Stimulated activated CD8-positive, alpha-beta memory T cell treated with anti-CD3 and anti-CD28 coated beads, Interleukin-12 subunit alpha, Interleukin-12 subunit beta, amount 100 ng/mL, for 24 hours (primary cell): ENCODE results near the gene POLD3.

Experiments used
- DNase-seq: peaks from one replicate; pipeline ENCODE4 v3.0.0-alpha.2; 2020; ENCODE audit errors: extremely low read depth

Gene POLD3

DNA sequence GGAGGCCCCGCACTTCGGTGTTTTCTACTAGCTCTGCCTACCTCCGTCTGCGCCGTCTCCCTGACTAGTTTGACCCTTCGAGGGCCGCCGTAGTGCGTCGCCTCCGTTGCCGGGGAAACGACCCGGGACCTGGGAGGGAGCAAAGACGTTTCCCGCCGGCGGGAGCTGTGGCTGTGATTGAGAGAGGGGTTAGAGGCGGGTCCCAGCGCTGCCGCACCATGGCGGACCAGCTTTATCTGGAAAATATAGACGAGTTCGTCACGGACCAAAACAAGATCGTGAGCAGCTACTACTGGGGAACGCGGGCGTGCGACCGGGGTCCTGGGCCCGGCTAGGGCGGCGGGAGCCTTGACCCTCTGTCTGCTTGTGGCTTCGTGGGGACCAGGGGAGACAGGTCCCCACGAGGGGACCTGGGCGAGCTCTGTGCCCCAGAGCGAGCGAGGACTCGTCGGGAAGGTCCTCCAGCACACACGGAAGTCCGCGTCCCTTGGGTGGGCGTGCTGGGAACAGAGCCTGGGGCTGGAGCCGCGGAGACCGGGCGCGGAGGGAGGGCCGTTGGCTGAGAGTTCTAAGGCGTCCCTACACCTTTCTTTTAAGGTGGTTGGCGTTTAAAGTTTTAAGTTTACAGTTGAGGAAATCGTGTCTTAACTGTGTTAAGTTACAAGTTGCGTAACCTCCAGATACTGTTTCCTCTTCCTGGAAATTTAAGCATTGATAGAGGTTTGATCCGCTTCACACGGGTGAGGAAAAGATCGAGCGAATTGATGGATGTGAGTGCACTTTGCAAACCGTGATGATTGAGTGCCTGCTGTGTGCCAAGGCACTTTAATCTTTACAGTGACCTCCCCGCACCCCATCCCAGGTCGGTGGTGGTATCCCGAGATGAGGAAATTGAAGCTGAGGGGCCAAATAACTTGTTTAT, at the start of gene POLD3:
Gene POLD3, plus strand, starts transcription at position 142 of the 922 bp plus-strand sequence. Its CDS starts 77 bp downstream, at position 219.
- peak; percentile 89 for DNase-seq

DNA sequence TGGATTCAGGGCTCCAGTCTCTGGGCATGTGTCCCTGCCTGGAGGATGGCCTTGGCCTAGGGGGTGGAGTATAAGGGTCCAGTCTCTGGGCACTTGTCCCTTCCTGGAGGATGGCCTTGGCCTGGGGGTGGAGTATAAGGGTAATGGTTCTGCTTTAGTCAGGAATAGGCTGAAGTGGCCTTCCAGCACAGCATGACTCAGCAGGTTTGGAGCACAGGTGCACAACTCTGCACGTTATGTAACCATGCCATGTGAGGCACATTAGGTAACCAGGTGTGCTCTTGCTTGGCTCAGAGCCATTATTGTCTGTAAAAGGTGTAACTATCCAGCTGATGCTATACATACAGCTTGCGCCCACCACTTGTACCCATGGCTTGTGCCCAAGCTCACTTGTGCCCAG, 48.4 kb upstream of the POLD3 start:
- DNase-seq, result no peak

- no peak for DNase-seq
Measured at GRCh38 chr11:74546752-74547151, 45.6 kb upstream of the POLD3 start.

- DNase-seq, result no peak
Measured at GRCh38 chr11:74550991-74551753, 41.2 kb upstream of the POLD3 start.

DNA sequence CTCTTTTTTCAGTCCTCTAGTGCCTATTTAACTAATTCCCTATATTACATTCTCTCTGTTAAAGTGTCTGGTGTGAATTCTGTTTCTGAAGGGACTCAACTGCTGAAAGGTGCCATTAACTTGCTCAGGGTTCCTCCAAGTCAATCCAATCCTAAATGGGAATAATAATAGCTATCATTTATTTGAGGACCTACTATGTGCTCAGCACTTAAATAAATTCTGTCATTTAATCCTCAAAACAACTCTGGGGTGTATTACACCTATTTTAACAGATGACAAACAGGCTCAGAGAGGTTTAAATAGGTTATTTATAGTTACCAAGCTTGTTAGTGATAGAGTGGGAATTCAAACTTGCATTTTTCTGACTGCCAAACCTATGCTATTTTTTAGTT, 40.6 kb upstream of the POLD3 start:
- DNase-seq, result no peak

- no peak for DNase-seq
Measured at GRCh38 chr11:74557526-74557925, 34.9 kb upstream of the POLD3 start.

DNA sequence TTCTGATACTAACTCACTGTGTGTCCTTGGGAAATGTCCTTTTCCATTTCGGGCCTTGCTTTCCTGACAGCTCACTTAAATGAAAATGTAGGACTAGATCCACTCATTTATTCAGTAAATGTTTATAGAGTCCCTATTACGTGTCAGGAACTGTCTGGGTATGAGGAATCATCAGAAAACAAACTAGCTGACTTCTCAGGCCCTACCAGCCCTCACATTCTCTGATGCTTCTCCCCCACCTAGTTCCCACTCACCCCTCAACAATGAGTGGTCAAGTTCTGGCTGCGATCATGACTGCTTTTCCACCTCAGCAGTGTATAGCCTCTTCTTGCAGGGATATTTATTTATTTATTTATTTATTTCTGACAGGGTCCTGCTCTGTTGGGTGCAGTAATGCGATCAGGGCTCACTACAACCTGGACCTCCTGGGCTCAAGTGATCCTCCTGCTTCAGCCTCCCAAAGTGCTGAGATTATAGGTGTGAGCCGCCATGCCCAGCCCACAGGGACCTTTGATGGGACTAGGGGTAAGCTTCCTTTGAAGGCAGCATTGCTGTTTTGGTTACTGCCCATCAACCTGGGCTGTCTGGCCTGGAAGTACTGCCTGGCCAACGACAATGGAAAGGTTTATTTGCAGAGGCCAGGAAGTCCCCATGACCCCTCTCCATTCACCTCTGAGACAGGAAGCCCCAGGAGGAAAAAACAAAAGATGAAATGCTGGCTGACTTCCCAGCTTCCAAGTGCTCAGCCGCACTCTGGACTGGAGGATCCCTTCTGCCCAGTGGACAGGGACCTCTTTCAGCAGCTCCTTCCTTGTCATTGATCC, 33.1 kb upstream of the POLD3 start:
- no peak for DNase-seq

DNA sequence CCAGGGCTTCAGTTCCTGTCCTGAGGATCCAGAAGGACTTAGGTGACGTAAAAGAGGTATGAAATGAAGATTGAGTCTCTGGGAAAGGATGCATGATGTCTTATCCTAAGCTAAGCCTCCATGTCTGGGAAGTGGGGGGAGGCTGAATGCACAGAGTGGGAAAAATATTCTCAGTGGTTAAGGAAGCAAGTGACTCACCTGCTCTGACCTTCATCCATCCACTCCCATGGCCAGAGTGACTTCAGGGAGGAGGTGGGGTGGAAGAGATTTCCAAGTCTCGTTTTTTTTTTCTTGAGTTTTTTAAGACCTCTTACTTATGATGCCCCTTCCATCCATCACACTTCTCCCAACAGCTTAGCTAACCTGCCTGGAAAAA, 32.5 kb upstream of the POLD3 start:
- DNase-seq, result no peak

DNA sequence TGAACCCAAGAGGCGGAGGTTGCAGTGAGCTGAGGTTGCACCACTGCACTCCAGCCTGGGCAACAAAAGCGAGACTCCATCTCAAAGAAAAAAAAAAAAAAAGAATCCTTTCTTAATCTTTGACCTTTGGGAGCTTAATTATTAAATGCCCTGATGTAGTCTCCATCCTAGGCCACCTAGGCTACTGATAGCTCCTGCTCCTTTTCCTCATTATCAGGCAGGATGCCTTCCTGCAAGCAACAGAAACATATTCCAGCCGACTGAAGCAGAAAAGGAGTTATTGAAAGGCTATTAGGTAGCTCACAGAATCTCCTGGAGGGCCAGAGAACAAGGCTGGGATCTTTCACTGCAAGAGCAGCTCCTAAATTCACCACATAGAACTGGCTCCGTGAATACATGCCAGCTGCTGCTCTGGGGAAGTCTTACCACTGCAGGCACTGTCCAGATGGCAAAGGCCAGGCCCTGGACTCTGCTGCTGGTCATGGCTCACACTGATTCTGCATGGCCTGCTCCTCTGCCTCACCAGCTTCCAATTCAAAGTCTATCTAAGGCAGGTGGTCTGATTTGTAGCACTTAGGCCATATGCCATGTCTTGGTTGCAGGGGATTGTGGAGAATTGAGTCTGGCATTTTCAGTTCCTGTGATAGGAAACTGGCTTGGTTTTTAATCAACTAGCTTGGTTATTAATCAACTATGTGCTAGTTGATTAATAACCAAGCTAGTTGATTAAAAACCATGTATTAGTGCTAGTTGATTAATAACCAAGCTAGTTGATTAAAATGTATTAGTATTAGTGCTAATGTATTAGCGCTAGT, 26.0 kb upstream of the POLD3 start:
- DNase-seq, result no peak

- no peak for DNase-seq
Measured at GRCh38 chr11:74568028-74568427, 24.4 kb upstream of the POLD3 start.

- no peak for DNase-seq
Measured at GRCh38 chr11:74570266-74571061, 21.9 kb upstream of the POLD3 start.

DNA sequence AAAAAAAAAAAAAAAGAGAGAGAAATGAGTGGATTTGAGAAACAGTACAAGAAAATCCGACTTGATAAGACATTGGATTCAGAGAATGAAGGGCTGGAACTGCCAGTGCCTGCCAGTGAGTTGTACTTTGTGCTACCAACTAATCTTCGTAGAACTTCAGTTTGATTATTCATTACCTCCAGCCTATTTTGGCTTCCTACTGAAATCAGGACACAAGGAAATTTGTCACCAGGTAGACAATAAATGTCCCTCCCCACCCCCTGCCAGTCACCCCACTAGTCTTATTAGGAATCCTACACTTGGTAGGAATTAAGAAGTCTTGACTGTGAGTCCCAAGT, 21.4 kb upstream of the POLD3 start:
- DNase-seq, result no peak

DNA sequence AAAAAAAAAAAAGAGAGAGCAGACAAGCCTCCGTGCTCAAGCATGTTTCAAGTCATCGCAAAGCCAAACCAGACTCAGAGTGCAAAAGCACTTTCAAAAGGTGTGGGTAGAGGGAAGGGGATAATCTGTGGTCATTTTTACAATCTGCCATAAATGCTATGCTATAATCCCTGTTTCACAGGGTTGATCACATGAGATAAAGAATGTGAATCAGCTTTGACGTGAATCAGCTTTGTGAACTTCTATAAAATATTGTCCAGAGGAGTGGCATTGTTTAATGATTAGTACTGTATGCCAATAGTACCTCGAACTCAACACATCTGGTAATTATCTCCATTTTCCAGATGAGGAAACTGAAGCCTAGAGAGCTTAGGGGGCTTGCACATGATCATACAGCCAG, 20.0 kb upstream of the POLD3 start:
- DNase-seq, result no peak

DNA sequence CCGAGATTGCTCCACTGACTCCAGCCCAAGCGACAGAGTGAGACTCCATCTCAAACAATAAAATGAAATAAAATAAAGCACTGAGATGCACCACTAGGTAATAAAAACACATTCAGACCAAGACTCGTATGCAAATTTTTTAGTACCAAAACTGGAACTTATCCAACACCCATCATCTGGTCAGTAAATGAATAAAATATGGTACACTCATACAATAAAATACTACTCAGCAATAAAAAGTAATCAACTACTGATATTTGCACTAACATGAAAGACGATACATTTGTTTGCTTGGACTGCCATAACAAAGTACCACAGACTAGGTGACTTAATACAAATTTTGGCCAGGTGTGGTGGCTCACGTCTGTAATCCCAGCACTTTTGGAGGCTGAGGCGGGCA, 17.8 kb upstream of the POLD3 start:
- DNase-seq, result no peak

- DNase-seq, result no peak
Measured at GRCh38 chr11:74575999-74576398, 16.4 kb upstream of the POLD3 start.

GRCh38 chr11:74577181-74577580, 15.2 kb upstream of the POLD3 start:
- DNase-seq, result no peak

DNA sequence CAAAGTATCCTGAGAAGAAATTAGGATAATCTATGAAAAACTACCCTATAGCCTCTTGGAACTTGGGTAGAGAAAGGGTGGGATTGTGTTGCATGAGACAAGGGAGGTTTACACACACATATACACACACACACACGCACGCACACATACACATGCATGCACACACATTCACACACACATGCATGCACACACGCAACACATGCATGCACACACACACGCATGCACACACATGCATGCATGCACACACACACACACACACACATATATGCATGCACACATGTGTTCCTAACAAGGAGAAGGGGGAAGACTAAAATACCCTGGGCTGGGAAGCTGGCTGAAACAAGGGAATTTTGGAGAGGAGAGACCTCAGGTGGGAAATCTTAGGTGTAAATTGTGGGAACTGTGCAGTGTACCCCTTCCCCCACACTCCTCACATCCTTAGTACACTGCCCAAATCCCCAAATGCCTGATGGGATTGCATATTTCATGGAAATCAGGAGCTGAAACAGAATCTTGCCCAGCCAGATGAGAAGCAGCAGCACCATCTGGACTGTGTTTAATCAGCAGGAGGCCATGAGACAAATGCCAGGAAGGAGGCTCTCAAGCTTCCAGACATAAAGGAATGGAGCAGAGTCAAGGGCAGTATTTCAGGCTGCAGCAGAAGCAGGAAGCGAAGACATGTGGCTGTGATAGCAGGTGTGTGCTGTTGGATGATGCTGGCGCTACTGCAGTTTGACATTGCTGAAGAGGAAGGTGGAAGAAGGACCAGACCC, 14.6 kb upstream of the POLD3 start:
- DNase-seq, result no peak

DNA sequence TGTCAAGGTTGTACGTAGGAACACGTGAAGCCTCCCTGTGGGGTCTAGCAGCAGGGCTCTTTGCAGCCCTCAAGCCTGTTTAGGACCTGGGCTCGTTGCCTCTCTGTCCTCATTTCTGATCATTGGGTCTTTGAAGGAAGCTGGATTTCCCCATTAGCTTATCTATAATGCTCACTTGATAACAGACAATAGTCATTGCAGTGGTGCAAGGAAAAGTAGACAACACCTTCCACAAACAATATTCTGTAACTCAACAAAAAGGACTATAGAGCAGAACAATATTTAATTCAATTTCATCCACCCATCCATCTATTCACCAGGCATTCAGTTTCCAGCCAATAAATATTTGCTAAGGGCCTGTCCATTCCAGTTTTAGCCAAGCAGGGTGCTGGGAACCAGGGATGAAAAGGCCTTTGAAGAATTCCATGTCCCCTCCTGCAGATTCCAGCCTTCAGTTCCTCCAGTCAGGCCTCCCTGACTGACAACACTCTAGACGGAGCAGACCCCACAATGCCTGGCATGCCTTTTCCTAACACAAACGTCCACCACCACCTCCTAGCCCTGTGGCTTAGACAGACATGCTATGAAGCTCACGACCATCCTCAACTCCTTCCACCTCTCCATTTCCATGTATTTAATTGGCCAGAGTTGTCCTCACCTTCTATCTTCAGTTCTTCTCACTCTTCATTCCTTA, 12.7 kb upstream of the POLD3 start:
- DNase-seq, result no peak

- no peak for DNase-seq
Measured at GRCh38 chr11:74581954-74582547, 10.3 kb upstream of the POLD3 start.
